K562 (cell line): ENCODE data around the gene CTSL. TPM values are rescaled to one million over a fixed set of nuclear protein-coding genes. Genes with fewer than 3 reads are reported as not detected.

ENCODE experiments used
- ATAC-seq: fragments of 200-7000 bp; cut with Tn5 transposase; 3 replicates; pipeline ENCODE4 v1.9.1; 2020; ENCODE audit warnings: moderate library complexity
- BruUV-seq: library from RNA; stranded (reverse); fragments of 400-500 nt; replicated peaks from 2 replicates; lab custom pipeline; 2021; lab: Mats Ljungman, UMichigan
- CTCF ChIA-PET: fragments of 300-600 bp; formaldehyde crosslinking; extraction: SDS; loops from one replicate; lab custom pipeline; 2021; ENCODE audit warnings: low intra/inter-chr PET ratio; lab: Yijun Ruan, JAX
- POLR2A ChIA-PET: fragments of 300-600, 350-650 bp; sonication (Branson Sonifier 250); formaldehyde crosslinking; extraction: SDS; loops from one replicate; lab custom pipeline; 2021; ENCODE audit warnings: antibody characterized with exemption, inconsistent platforms; lab: Yijun Ruan, JAX
- DNase-seq, 4 experiments: peaks; one replicate each; pipeline versions ENCODE4 v3.0.0 to v3.0.0-alpha.2; 2011 to 2018; ENCODE audit warnings: low spot score in 3 of 4, mixed read lengths in 3 of 4; ENCODE audit errors: extremely low read depth in 1 of 4
- FAIRE-seq: peaks from 2 replicates; lab custom pipeline; 2011; peaks lifted over from hg19 to GRCh38; lab: Jason Lieb, UNC
- H2AFZ ChIP-seq: 2 replicates; pipeline ENCODE4 v1.6.0; 2011; ENCODE audit warnings: low read depth, low read length, control low read depth, inconsistent platforms
- H3K27ac ChIP-seq: fragments of 200-600 bp; 3 replicates; pipeline ENCODE4 v1.8.0; 2011; ENCODE audit warnings: low read depth, mild to moderate bottlenecking, control low read depth, inconsistent platforms, low read length, moderate library complexity, mixed read lengths; ENCODE audit errors: extremely low read depth
- H3K27me3 ChIP-seq, 2 experiments: fragments of 300-600 bp in 1 of 2; 2 replicates in 1 of 2; 3 replicates in 1 of 2; pipeline versions ENCODE4 v1.6.0 to v1.8.0; 2011; ENCODE audit warnings: inconsistent platforms in 2 of 2, low read length in 2 of 2, mild to moderate bottlenecking in 1 of 2, mixed read lengths in 1 of 2, moderate library complexity in 1 of 2; ENCODE audit not compliant: control insufficient read depth in 2 of 2, insufficient read depth in 2 of 2
- H3K36me3 ChIP-seq: fragments of 300-600 bp; 3 replicates; pipeline ENCODE4 v1.8.0; 2011; ENCODE audit warnings: mild to moderate bottlenecking, low read length, inconsistent platforms; ENCODE audit not compliant: control insufficient read depth, insufficient read depth
- H3K4me1 ChIP-seq, 2 experiments: fragments of 200-600 bp in 1 of 2; replicated peaks in 1 of 2; 2 replicates in 1 of 2; 3 replicates in 1 of 2; pipeline versions ENCODE4 v1.5.1 to v1.8.0; 2011; ENCODE audit warnings: inconsistent platforms in 2 of 2, low read length in 2 of 2, mild to moderate bottlenecking in 1 of 2, mixed read lengths in 1 of 2, moderate library complexity in 1 of 2; ENCODE audit not compliant: control insufficient read depth in 2 of 2, insufficient read depth in 2 of 2
- H3K4me2 ChIP-seq: 2 replicates; pipeline ENCODE4 v1.6.1; 2011; ENCODE audit warnings: low read length, control low read depth, inconsistent platforms, mixed read lengths; ENCODE audit not compliant: insufficient read depth
- H3K4me3 ChIP-seq: fragments of 200-600 bp; sonication (generic), shearing (Covaris generic); 2 replicates; pipeline ENCODE4 v1.5.1; 2016; ENCODE audit warnings: control low read depth, inconsistent platforms
- H3K79me2 ChIP-seq: fragments of 200-600 bp; 3 replicates; pipeline ENCODE4 v1.8.0; 2011; ENCODE audit warnings: low read length, inconsistent platforms; ENCODE audit not compliant: control insufficient read depth, insufficient read depth
- H3K9ac ChIP-seq, 2 experiments: 2 replicates each; pipeline versions ENCODE4 v1.6.0 to v1.6.1; 2011; ENCODE audit warnings: low read depth in 2 of 2, low read length in 2 of 2, control low read depth in 1 of 2, inconsistent platforms in 1 of 2, mild to moderate bottlenecking in 1 of 2, mixed read lengths in 1 of 2; ENCODE audit not compliant: insufficient read depth in 1 of 2
- H3K9me1 ChIP-seq: one replicate; pipeline ENCODE4 v1.6.0; 2011; ENCODE audit warnings: inconsistent platforms, mild to moderate bottlenecking, low read length, moderate library complexity; ENCODE audit not compliant: control insufficient read depth, insufficient read depth
- H3K9me3 ChIP-seq: replicated peaks from 2 replicates; pipeline ENCODE4 v1.5.1; 2011; ENCODE audit warnings: low read depth, low read length, inconsistent platforms; ENCODE audit not compliant: control insufficient read depth, insufficient read depth
- H4K20me1 ChIP-seq: replicated peaks from 2 replicates; pipeline ENCODE4 v1.6.1; 2011; ENCODE audit warnings: low read length, inconsistent platforms, mixed read lengths; ENCODE audit not compliant: control insufficient read depth, insufficient read depth
- NEUROD1 ChIP-seq: fragments of 150-350 bp; IDR thresholded peaks from 2 replicates; pipeline ENCODE4 v1.6.1; 2014; ENCODE audit warnings: borderline replicate concordance, low read length, low read depth; ENCODE audit not compliant: partially characterized antibody
- PREB ChIP-seq: sonication (generic); formaldehyde crosslinking; IDR thresholded peaks from 2 replicates; pipeline ENCODE4 v1.8.1; 2023; ENCODE audit warnings: mild to moderate bottlenecking, missing genetic modification reagents
- PTTG1 ChIP-seq: fragments of 450-650 bp; IDR thresholded peaks from 2 replicates; pipeline ENCODE4 v1.6.1; 2016; ENCODE audit warnings: low read depth, mild to moderate bottlenecking, missing genetic modification characterization, missing compliant biosample characterization
- SMARCB1 ChIP-seq: IDR thresholded peaks from 2 replicates; pipeline ENCODE4 v1.6.1; 2011; ENCODE audit warnings: improper control_type of control experiment, low read depth; ENCODE audit not compliant: insufficient read length
- SOX6 ChIP-seq: fragments of 450-650 bp; IDR thresholded peaks from 2 replicates; pipeline ENCODE4 v1.6.1; 2014; ENCODE audit warnings: mild to moderate bottlenecking
- UBTF ChIP-seq, 2 experiments: IDR thresholded peaks; 2 replicates each; pipeline ENCODE4 v1.6.1; 2012; ENCODE audit warnings: improper control_type of control experiment in 2 of 2, low read depth in 2 of 2, low read length in 2 of 2, borderline replicate concordance in 1 of 2
- ZBTB12 ChIP-seq: fragments of 250-450 bp; sonication (Bioruptor Pico); IDR thresholded peaks from 2 replicates; pipeline ENCODE4 v1.4.0; 2020
- ZBTB5 ChIP-seq: fragments of 450-650 bp; IDR thresholded peaks from 2 replicates; pipeline ENCODE4 v1.6.1; 2017; ENCODE audit warnings: antibody characterized with exemption
- ZFX ChIP-seq: sonication (generic); formaldehyde crosslinking; IDR thresholded peaks from 2 replicates; pipeline ENCODE4 v1.8.0; 2022; ENCODE audit warnings: mild to moderate bottlenecking, missing genetic modification reagents, moderate library complexity
- ZNF3 ChIP-seq: fragments of 250-450 bp; sonication (Bioruptor Pico); IDR thresholded peaks from 2 replicates; pipeline ENCODE4 v1.5.0; 2021; ENCODE audit warnings: mild to moderate bottlenecking, moderate library complexity
- WGBS: fragments of 100-300 bp; shearing (Covaris generic); methylation state at CpG from one replicate; pipeline ENCODE4 v1.1.6; 2016; ENCODE audit warnings: low coverage, mixed read lengths; ENCODE audit not compliant: insufficient coverage; ENCODE audit errors: missing lambda C conversion rate; 5-methylcytosine and 5-hydroxymethylcytosine counted together
- in situ Hi-C: fragments of 300-500 bp; cut with MboI; formaldehyde crosslinking; loops from 4 replicates; pipeline ENCODE4 v1.15.0; 2018; ENCODE audit warnings: inconsistent platforms, mixed read lengths
- intact Hi-C: fragments of 100-400 bp; cut with micrococcal nuclease; formaldehyde crosslinking; loops from 2 replicates; pipeline ENCODE4 v1.14.2; 2022
- polyA plus RNA-seq, 8 experiments: library from polyadenylated mRNA; depleted of rRNA in 4 of 8; stranded (reverse) in 5 of 8; unstranded in 3 of 8; fragments of >200 nt; fragmentation: Nextera tagmentation in 2 of 8; fragmentation: Illumina TruSeq in 1 of 8; extraction: Ambion mirVana in 2 of 8; extraction: Trizol in 1 of 8; gene quantifications; 2 replicates each; pipeline versions ENCODE4 v1.2.1 to v1.2.3, GENCODE V29; 2011 to 2014; ENCODE audit warnings: inconsistent platforms in 1 of 8, missing spikeins in 1 of 8
- total RNA-seq, 7 experiments: library from RNA; depleted of rRNA in 6 of 7; stranded (reverse); fragments of >200 nt in 6 of 7; fragmentation: Illumina TruSeq in 2 of 7; extraction: Trizol in 2 of 7; gene quantifications; 2 replicates each; pipeline versions ENCODE4 v1.2.1 to v1.2.3, GENCODE V29; 2011 to 2021; ENCODE audit warnings: low replicate concordance in 1 of 7

The CTSL gene
- total and polyA plus RNA-seq, 9 of the 15 experiments (the other 6 are each of a cell fraction or from before 2014, with no cell fraction given), result 55.9 to 165 (median 93.7) TPM

- no peak overlapping the region for H3K4me2 ChIP-seq
- no peak overlapping the region for H3K9ac ChIP-seq
- peaks cover 33% of the 10 kb centered on the region for H3K36me3 ChIP-seq
- POLR2A ChIA-PET, result no interaction called here
- ATAC-seq (no peak), DNase-seq (no peak), FAIRE-seq (no peak)
- intact Hi-C loops, result no loop called here
- 30% methylated on average over 1 of the region's 1 CpG for WGBS
- no TSS peak for BruUV-seq
- H4K20me1 ChIP-seq, result no peaks in the 10 kb centered on the region
- H3K4me1 ChIP-seq, result no peaks in the 10 kb centered on the region
- no peaks in the 10 kb centered on the region for H3K27me3 ChIP-seq
- no peak overlapping the region for H3K27ac ChIP-seq
- H2AFZ ChIP-seq, result no peak overlapping the region
- H3K79me2 ChIP-seq, result no peaks in the 10 kb centered on the region
- CTCF ChIA-PET, result no interaction called here
- TF ChIP-seq ZNF3 (CRISPR knock-in tag) (no peak), ZFX (no peak), UBTF (IDR thresholded peaks at IDR 0.05; ENCODE audit: borderline replicate concordance in 1 of 2, low read depth in 2 of 2, low read length in 2 of 2) (no peak), ZBTB12 (CRISPR knock-in tag) (no peak), SOX6 (no peak), PTTG1 (tag) (no peak), SMARCB1 (no peak), NEUROD1 (no peak), PREB (CRISPR knock-in tag) (no peak), ZBTB5 (no peak)
- TF ChIP-seq, all 486 proteins: peak for 0
- no peak overlapping the region for H3K4me3 ChIP-seq
- in situ Hi-C loops, result loop anchor here (25.0 kb wide), 1 partner anchor 617 kb away; no protein-coding TSS in a partner anchor
- 0 out of 2 replicates have a peak, but pooled peaks cover 3% of the 10 kb centered on the region for H3K9me3 ChIP-seq
- H3K9me1 ChIP-seq, result no peaks in the 10 kb centered on the region
Observed at GRCh38 chr9:87695523-87695922, 30.4 kb upstream of the CTSL start.
